Mesothelial cell of epicardium (in vitro differentiated cells): ENCODE data around the gene CRHBP. TPM values are rescaled to one million over a fixed set of nuclear protein-coding genes. Genes with fewer than 3 reads are reported as not detected.

ENCODE experiments used
- DNase-seq, 2 experiments: peaks; one replicate each; pipeline ENCODE4 v3.0.0; 2021; ENCODE audit warnings: low spot score in 2 of 2; ENCODE audit not compliant: unreplicated experiment in 2 of 2
- H3K27ac Mint-ChIP-seq: 2 replicates; pipeline ENCODE4 v1.8.0; 2021; ENCODE audit warnings: mixed read lengths
- H3K27me3 Mint-ChIP-seq: 2 replicates; pipeline ENCODE4 v1.8.0; 2021; ENCODE audit warnings: low read depth, mixed read lengths
- H3K36me3 Mint-ChIP-seq: 2 replicates; pipeline ENCODE4 v1.8.0; 2021; ENCODE audit warnings: mixed read lengths
- H3K4me1 Mint-ChIP-seq: 2 replicates; pipeline ENCODE4 v1.8.0; 2021; ENCODE audit warnings: mixed read lengths
- H3K4me3 Mint-ChIP-seq: 2 replicates; pipeline ENCODE4 v1.8.0; 2021; ENCODE audit warnings: mild to moderate bottlenecking, moderate library complexity, mixed read lengths
- H3K9me3 Mint-ChIP-seq: 2 replicates; pipeline ENCODE4 v1.8.0; 2021; ENCODE audit warnings: mixed read lengths
- CTCF ChIP-seq: fragments of 200-600 bp; sonication (generic); IDR thresholded peaks from one replicate; pipeline ENCODE4 v1.5.0; 2021; ENCODE audit warnings: antibody characterized with exemption; ENCODE audit not compliant: unreplicated experiment
- total RNA-seq: library from RNA; stranded (reverse); gene quantifications from 3 replicates; pipeline ENCODE4 v1.2.1, GENCODE V29; 2021

CRHBP gene
- total RNA-seq, 1 donor from 2014 or later: 10.7 TPM

- Mint-ChIP-seq H3K9me3 (peaks cover 10% of the 10 kb centered on the region), H3K4me1 (peaks cover 3% of the 10 kb centered on the region), H3K36me3 (no peaks in the 10 kb centered on the region), H3K27ac (no peak overlapping the region), H3K27me3 (no peaks in the 10 kb centered on the region), H3K4me3 (no peak overlapping the region)
- no peak for TF ChIP-seq CTCF
- no peak for DNase-seq
Measured at GRCh38 chr5:77012601-77013000, 59.8 kb downstream of the CRHBP start.

GRCh38 chr5:77015938-77016569 lies 63.2 kb downstream of the CRHBP start:
- Mint-ChIP-seq H3K9me3 (no peaks in the 10 kb centered on the region), H3K36me3 (no peaks in the 10 kb centered on the region), H3K4me1 (peaks cover 3% of the 10 kb centered on the region), H3K27ac (no peak overlapping the region), H3K27me3 (peaks cover 1% of the 10 kb centered on the region), H3K4me3 (no peak overlapping the region)
- no peak for DNase-seq
- TF ChIP-seq CTCF: peak; percentile 42

GRCh38 chr5:77016962-77017361 lies 64.1 kb downstream of the CRHBP start:
- no peak overlapping the region for H3K4me3 Mint-ChIP-seq
- H3K4me1 Mint-ChIP-seq: peaks cover 3% of the 10 kb centered on the region
- H3K9me3 Mint-ChIP-seq: no peaks in the 10 kb centered on the region
- H3K27me3 Mint-ChIP-seq: peaks cover 1% of the 10 kb centered on the region
- no peak overlapping the region for H3K27ac Mint-ChIP-seq
- H3K36me3 Mint-ChIP-seq: no peaks in the 10 kb centered on the region
- TF ChIP-seq CTCF: no peak
- no peak for DNase-seq

- H3K9me3 Mint-ChIP-seq: peaks cover 6% of the 10 kb centered on the region
- H3K27ac Mint-ChIP-seq: no peak overlapping the region
- H3K27me3 Mint-ChIP-seq: peaks cover 1% of the 10 kb centered on the region
- no peak overlapping the region for H3K4me3 Mint-ChIP-seq
- peaks cover 2% of the 10 kb centered on the region for H3K36me3 Mint-ChIP-seq
- no peak for TF ChIP-seq CTCF
- DNase-seq: no peak
- peaks cover 3% of the 10 kb centered on the region for H3K4me1 Mint-ChIP-seq
Measured at GRCh38 chr5:77017668-77018067, 64.8 kb downstream of the CRHBP start.

Other genes with a start within 250 kb of the CRHBP start
- 34.4 to 35.8 TPM (median 34.4 TPM) in 3 replicates for gene F2R, start 236.9 kb upstream of the CRHBP start, total RNA-seq
- gene F2RL1, start 134.0 kb upstream of the CRHBP start, total RNA-seq: 5.7 to 6.6 TPM (median 6.6 TPM) in 3 replicates
- 0.32 to 0.80 TPM (median 0.62 TPM) in 3 replicates for gene S100Z, start 103.0 kb upstream of the CRHBP start, total RNA-seq
- gene AGGF1, start 77.4 kb downstream of the CRHBP start, total RNA-seq: 20.9 to 21.2 TPM (median 21.0 TPM) in 3 replicates
- 25.2 to 26.9 TPM (median 25.8 TPM) in 3 replicates for gene ZBED3, start 134.2 kb downstream of the CRHBP start, total RNA-seq